ENCODE data around the gene ACOXL.

The ACOXL gene

DNA sequence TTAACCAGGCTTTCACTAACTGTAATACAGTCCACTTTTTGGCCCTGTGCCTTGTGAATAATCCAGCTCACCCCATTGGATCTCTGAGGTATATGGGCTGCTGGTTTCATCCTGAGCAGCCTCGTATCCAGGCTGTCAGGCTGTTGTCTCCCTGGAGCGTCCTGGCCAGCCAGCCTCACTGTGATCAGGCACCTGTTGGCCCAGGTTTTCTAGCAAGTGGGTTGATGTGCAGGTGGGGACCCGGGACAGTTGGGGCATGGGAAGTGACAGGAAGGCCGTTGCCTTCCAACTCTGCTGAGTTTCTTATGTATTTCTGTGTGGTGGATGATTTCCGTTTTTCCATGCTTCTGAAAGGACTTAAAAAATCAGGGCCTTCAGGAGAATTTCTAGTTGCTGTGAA, 132.4 kb downstream of the ACOXL start:
- no peak for DNase-seq (ENCODE audit: low read depth, low spot score)
- ChIA-PET CTCF (no interaction called here), POLR2A (no interaction called here)

DNA sequence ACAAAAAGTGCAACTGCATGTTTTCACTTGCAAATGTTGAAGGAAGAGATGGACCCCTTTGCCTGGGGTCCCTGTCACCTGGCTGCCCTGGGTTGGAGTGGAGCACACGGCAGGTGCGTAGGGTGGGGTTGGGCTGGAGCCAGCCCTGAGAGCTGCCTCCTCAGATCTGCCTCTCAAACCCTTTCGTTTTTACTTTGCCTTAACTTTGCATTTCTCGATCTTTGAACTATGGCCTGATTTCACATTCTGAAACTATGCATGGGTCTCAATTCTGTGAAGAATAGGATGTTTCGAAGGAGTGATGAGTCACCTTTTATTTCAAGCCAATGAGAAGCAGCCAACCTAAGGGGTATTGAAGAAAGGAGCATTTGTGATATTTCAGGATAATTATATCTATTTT, 132.8 kb downstream of the ACOXL start:
- no peak overlapping the region for H3K4me3 ChIP-seq (ENCODE audit: low read depth, low read length)
- DNase-seq (ENCODE audit: low read depth, low spot score), result no peak
- TF ChIP-seq, protein P1, sequence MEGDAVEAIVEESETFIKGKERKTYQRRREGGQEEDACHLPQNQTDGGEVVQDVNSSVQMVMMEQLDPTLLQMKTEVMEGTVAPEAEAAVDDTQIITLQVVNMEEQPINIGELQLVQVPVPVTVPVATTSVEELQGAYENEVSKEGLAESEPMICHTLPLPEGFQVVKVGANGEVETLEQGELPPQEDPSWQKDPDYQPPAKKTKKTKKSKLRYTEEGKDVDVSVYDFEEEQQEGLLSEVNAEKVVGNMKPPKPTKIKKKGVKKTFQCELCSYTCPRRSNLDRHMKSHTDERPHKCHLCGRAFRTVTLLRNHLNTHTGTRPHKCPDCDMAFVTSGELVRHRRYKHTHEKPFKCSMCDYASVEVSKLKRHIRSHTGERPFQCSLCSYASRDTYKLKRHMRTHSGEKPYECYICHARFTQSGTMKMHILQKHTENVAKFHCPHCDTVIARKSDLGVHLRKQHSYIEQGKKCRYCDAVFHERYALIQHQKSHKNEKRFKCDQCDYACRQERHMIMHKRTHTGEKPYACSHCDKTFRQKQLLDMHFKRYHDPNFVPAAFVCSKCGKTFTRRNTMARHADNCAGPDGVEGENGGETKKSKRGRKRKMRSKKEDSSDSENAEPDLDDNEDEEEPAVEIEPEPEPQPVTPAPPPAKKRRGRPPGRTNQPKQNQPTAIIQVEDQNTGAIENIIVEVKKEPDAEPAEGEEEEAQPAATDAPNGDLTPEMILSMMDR (IDR thresholded peaks at IDR 0.05; ENCODE audit: insufficient read depth, low read length, missing control alignments), result no peak
- POLR2A ChIA-PET, result no interaction called here
- CTCF ChIA-PET, result no interaction called here

More for the DNA sequence above, 132.4 kb downstream of the ACOXL start:
- H3K4me3 ChIP-seq (ENCODE audit: low read depth, low read length), result no peak overlapping the region
- TF ChIP-seq, protein P1 (IDR thresholded peaks at IDR 0.05; ENCODE audit: insufficient read depth, low read length, missing control alignments), result no peak

DNA sequence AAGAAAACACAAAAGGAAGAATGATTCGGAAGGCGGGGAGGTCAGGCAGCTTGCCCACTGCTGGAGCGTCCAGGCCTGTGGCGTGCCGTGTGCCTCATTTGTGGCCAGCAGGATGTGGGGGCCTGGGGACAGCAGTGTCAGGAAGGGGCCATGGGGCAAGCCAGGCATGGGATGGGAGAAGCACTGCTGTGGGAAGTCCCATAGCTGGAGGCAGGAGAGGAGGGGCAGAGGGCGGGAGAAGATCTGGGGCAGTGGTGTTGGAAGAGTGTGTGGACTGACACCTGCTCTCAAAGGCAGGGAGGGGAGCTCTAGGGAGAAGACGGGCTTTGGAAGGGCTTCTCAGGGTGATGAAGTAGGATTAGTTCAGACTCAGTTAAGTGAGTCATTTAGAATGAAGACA, 133.7 kb downstream of the ACOXL start:
- TF ChIP-seq, protein P1 (IDR thresholded peaks at IDR 0.05; ENCODE audit: insufficient read depth, low read length, missing control alignments), result no peak
- POLR2A ChIA-PET, result no interaction called here
- no peak for DNase-seq (ENCODE audit: low read depth, low spot score)
- CTCF ChIA-PET, result no interaction called here
- no peak overlapping the region for H3K4me3 ChIP-seq (ENCODE audit: low read depth, low read length)

DNA sequence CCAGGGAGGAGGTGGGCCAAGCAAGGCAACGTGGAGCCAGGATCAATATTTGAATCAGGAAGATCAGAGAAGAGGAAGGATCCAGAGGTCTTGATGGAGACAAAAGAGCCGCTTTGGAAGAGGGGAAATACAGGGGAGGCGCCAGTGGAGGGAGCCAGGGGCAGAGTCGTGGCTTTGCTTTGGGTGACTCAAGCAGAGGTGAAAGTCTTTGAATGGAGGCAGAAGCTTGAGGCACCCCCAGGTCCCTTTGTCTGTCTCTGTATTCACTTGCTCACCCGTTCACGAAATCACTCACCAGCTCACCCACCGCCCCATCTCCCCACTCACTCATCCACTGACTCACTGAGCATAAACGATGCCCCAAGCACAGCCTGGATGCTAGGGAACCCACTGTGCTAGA, 134.1 kb downstream of the ACOXL start:
- TF ChIP-seq, protein P1 (IDR thresholded peaks at IDR 0.05; ENCODE audit: insufficient read depth, low read length, missing control alignments), result no peak
- H3K4me3 ChIP-seq (ENCODE audit: low read depth, low read length), result no peak overlapping the region
- ChIA-PET POLR2A (no interaction called here), CTCF (no interaction called here)
- no peak for DNase-seq (ENCODE audit: low read depth, low spot score)

DNA sequence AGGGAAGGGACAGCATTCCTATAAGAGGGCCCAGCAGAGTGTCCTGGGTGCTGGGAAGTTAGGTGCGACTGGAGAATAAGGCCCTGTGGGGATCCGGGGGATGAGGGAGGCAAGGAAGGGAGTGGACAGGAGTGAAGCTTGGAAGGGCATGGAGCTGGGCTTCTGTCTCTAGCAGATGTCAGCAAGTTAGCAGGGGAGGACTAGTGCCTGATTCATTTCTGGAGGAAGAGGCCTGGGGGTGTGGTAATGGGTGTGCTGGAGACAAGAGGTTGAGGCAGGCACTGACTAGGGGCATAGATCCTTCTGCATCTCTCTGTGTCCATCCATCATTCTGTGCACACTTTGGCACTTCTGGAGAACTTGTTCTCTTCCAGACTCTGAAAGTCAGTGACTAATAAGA, 134.7 kb downstream of the ACOXL start:
- DNase-seq (ENCODE audit: low read depth, low spot score), result no peak
- ChIA-PET CTCF (no interaction called here), POLR2A (no interaction called here)
- TF ChIP-seq, protein P1 (IDR thresholded peaks at IDR 0.05; ENCODE audit: insufficient read depth, low read length, missing control alignments), result no peak
- H3K4me3 ChIP-seq (ENCODE audit: low read depth, low read length), result no peak overlapping the region

DNA sequence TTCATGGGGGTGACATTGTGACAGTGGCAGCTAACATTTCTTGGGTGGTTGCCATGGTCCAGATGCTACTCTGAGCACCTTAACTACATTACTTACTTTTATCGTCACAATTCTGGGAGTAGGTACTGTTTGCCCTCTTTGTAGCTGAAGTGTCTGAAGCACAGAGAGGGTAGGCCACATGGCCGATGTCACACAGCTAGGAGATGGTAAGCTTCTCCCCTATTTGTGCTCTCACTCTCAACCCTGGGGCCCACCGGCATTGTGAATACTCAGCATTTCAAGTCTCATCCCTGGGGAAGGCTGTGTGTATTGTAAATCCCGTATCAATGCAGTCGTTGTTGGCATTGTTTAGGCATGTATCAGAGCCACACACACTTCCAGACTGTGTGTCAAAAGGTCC, 136.6 kb downstream of the ACOXL start:
- DNase-seq (ENCODE audit: low read depth, low spot score), result no peak
- POLR2A ChIA-PET, result no interaction called here
- no peak overlapping the region for H3K4me3 ChIP-seq (ENCODE audit: low read depth, low read length)
- TF ChIP-seq, protein P1 (IDR thresholded peaks at IDR 0.05; ENCODE audit: insufficient read depth, low read length, missing control alignments), result no peak
- CTCF ChIA-PET, result no interaction called here

Measured in AG04449 (cell line).